ENCODE results near the gene DST. TPM values are rescaled to one million over a fixed set of nuclear protein-coding genes. Genes with fewer than 3 reads are reported as not detected.

Gene DST
- total RNA-seq, 1 experiment from 2014 or later: 91.9 TPM

DNA sequence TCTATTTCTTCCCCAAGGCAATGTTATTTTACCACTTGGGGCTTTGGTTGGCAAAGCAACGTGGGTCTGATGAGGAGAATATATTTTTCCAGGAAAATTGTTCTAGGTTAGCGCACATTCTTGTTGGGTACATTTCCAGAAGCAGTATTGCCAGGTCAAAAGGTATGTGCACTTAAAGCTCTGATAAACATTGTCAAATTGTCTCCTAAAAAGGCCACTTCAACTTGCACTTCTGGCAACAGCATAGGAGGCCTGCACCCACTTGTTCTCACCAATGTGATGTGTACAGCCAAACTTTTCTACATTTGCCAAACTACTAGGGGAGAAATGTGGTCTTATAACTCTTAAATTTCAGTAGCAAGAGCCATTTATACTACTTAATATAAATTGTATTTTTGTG, 197.8 kb downstream of the DST start:
- no peak overlapping the region for H4K5ac ChIP-seq (ENCODE audit: insufficient read length, low read depth, low read length)
- H3K14ac ChIP-seq (ENCODE audit: insufficient read depth, low read length): no peak overlapping the region
- H3K36me3 Mint-ChIP-seq (ENCODE audit: insufficient read depth in 1 of 3, low read depth in 3 of 3): peaks cover 2 to 3% (median 2%) of the 10 kb centered on the region in 3 experiments; a peak in 4 of 7 replicates
- no peaks in the 10 kb centered on the region for H4K20me1 ChIP-seq (ENCODE audit: control insufficient read depth, insufficient read depth, insufficient read length)
- no peak overlapping the region for H3K4ac ChIP-seq (ENCODE audit: low read depth, low read length)
- H2BK120ac ChIP-seq (ENCODE audit: low read depth, low read length, poor library complexity, severe bottlenecking): no peak overlapping the region
- no peak overlapping the region for H3K23ac ChIP-seq (ENCODE audit: insufficient read length, low read depth, low read length)
- H3K23me2 ChIP-seq (ENCODE audit: insufficient read length, low read depth, low read length, poor library complexity, severe bottlenecking): no peaks in the 10 kb centered on the region
- H3K27me3 Mint-ChIP-seq (ENCODE audit: low read depth): no peaks in the 10 kb centered on the region
- no peak overlapping the region for H4K8ac ChIP-seq (replicated peaks; ENCODE audit: insufficient read length, low read depth, low read length)
- H3K18ac ChIP-seq (ENCODE audit: insufficient read length, low read depth, low read length): no peak overlapping the region
- H2AFZ ChIP-seq (ENCODE audit: low read length): no peak overlapping the region
- no peak overlapping the region for H2AK5ac ChIP-seq (ENCODE audit: insufficient read length, low read length)
- peaks cover 3% of the 10 kb centered on the region for H3K9me3 ChIP-seq (ENCODE audit: control insufficient read depth, low read depth, low read length)
- no peaks in the 10 kb centered on the region for H3K4me1 Mint-ChIP-seq
- no peaks in the 10 kb centered on the region for H3K79me2 ChIP-seq (ENCODE audit: insufficient read depth, low read length)
- no peak overlapping the region for H4K91ac ChIP-seq (ENCODE audit: insufficient read length, low read depth, low read length)
- H3T11ph ChIP-seq (ENCODE audit: low read length): no peak overlapping the region
- H3K9ac ChIP-seq (ENCODE audit: extremely low read depth, insufficient read length, low read length): no peak overlapping the region
- H3K4me2 ChIP-seq (ENCODE audit: insufficient read depth, insufficient read length, low read length): no peak overlapping the region
- H3K9me3 Mint-ChIP-seq: peaks cover 7 to 8% of the 10 kb centered on the region in 2 experiments; a peak in 4 of 5 replicates
- TF ChIP-seq, protein P1, sequence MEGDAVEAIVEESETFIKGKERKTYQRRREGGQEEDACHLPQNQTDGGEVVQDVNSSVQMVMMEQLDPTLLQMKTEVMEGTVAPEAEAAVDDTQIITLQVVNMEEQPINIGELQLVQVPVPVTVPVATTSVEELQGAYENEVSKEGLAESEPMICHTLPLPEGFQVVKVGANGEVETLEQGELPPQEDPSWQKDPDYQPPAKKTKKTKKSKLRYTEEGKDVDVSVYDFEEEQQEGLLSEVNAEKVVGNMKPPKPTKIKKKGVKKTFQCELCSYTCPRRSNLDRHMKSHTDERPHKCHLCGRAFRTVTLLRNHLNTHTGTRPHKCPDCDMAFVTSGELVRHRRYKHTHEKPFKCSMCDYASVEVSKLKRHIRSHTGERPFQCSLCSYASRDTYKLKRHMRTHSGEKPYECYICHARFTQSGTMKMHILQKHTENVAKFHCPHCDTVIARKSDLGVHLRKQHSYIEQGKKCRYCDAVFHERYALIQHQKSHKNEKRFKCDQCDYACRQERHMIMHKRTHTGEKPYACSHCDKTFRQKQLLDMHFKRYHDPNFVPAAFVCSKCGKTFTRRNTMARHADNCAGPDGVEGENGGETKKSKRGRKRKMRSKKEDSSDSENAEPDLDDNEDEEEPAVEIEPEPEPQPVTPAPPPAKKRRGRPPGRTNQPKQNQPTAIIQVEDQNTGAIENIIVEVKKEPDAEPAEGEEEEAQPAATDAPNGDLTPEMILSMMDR (conservative IDR thresholded peaks at IDR 0.05): no peak
- H3K27me3 ChIP-seq (ENCODE audit: insufficient read depth, low read length): no peaks in the 10 kb centered on the region
- H3K27ac Mint-ChIP-seq: no peak overlapping the region
- H2BK12ac ChIP-seq (ENCODE audit: insufficient read length, low read depth, low read length): no peak overlapping the region
- H3K79me1 ChIP-seq (ENCODE audit: insufficient read depth, low read depth, low read length, poor library complexity, severe bottlenecking): no peaks in the 10 kb centered on the region
- no peak overlapping the region for H3K27ac ChIP-seq (ENCODE audit: insufficient read length, low read depth, low read length)
- H2BK5ac ChIP-seq (ENCODE audit: insufficient read length, low read length): no peak overlapping the region
- H3K4me3 Mint-ChIP-seq: no peak overlapping the region
- H3K4me1 ChIP-seq (ENCODE audit: insufficient read depth, low read length): no peaks in the 10 kb centered on the region
- WGBS (ENCODE audit: extremely low coverage, insufficient read length, low lambda C conversion rate): no CpG with 5 or more reads among the region's 2 CpGs
- H3K56ac ChIP-seq (ENCODE audit: insufficient read length, low read depth, low read length): no peak overlapping the region
- H2BK15ac ChIP-seq (ENCODE audit: low read depth, low read length): no peak overlapping the region
- H2BK20ac ChIP-seq (ENCODE audit: low read depth, low read length, poor library complexity, severe bottlenecking): no peak overlapping the region
- no peak for DNase-seq
